HG03378 (cell line): ENCODE data around the gene CELA2B.
"Not testable (repeated sequence)": the region's sequence is repeated elsewhere in the genome, so short reads cannot be mapped to it uniquely, and the experiment has no call there.

Source experiments
- ATAC-seq: cut with Tn5 transposase; IDR thresholded peaks from one replicate; pipeline ENCODE4 v1.9.1; 2021; ENCODE audit warnings: mild to moderate bottlenecking, moderate library complexity; ENCODE audit not compliant: unreplicated experiment

The CELA2B gene

DNA sequence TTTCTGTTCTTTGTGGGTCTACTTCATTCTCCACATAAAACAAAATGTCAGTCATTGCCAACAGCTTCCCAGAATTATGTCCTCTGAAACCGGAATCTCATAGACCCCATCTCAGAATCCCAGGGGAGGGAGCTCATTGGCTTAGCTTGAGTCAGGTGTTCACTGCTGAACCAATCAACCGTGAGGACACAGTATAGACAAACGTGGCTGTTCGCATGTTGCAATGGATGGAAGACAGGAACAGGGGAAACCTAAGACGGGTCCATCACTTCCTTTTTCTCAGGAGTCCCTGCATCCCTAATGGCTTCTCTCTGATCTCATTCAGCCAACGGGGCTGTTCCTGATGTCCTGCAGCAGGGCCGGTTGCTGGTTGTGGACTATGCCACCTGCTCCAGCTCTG, 10.2 kb upstream of the CELA2B start:
- no peak for ATAC-seq

DNA sequence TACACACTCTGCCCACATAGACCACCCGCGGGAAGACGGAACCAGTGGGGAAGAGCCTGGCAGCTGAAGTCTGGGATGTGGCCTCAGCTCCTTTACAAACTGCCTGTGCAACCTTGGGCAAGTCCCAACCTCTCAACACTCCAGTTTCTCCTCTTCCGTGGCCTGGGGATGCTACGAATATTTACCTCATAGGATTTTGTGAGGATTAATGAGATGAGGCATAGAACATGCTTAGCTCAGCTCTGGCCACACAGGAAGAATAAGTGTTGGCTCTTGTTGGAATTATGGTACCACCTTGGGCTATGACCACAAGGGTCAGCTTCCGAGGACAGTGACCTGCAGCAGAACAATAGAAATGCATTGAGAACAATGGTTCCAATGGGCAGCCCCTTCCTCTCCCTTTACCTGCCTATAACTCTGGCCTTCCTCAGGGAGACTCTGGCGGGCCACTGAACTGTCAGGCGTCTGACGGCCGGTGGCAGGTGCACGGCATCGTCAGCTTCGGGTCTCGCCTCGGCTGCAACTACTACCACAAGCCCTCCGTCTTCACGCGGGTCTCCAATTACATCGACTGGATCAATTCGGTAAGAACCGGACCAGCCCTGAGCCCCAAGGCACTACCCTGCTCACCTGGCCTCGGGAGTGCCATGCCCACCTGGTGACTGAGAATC, 8.8 kb upstream of the CELA2B start:
- ATAC-seq, result not testable (repeated sequence)

DNA sequence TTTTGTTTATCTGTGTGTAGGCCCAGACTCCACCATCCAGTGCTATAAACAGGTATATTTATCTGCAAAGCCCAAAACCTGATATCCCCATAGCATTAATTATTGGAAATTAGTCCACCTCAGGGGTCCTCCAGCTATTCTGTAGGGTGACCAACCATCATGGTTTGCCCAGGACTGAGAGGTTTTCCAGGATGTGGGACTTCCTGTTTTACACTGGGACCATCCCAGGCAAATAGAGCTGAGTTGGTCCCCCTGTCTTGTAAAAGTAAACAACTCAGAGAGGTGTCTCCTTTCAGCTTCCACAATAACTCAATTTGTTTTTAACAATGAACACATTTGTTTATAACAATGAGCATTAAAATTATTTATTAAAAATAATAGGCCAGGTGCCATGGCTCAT, 7.8 kb upstream of the CELA2B start:
- no peak for ATAC-seq

DNA sequence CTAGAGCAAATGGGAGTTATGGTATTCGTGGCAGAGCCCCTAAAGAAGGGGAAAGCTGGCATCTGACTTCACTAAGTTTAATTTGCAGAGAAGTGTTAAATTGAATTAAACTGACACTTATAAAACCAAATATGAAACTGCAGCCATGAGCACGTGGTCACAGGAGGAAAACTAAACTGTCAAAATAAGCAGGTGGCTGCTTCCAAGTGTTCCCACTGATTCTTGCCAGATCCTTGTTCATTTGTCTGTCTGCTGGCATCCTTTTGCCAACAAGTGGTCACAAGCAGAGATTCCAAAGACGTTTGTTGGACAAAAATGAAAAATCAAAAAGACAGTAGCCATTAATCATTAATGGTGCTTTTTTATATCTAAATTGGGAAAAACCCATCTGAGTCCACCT, 6.5 kb upstream of the CELA2B start:
- ATAC-seq, result no peak

DNA sequence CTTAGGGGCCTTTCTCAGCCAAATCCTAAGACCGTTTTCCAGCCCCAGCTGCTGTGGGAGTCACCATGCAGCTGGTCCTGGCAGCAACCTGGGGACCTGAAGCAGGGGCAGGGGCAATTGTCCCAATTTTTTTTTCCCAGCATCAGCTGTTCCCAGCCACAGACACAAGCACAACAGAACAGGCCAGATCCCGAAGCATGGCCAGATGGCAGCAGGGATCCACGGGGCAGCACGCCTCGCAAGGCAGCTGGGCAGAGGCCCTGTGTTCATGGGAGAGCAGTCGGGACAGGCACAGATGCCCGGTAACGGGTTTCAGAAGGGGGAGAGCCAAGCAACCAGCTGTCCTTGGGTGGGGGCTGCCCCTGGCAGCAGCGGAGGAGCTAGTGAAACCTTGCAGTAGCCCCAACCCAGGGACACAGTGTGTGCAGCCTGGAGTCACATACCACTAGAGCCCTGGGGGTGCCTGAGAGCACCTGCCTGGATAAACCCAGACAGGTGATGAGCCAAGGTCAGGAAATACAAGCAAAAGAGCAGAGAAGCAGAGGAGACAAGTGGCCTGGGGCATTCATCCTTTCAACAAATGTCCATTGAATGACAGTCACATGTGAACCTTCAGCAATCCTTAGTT, 6.0 kb upstream of the CELA2B start:
- ATAC-seq, result not testable (repeated sequence)

DNA sequence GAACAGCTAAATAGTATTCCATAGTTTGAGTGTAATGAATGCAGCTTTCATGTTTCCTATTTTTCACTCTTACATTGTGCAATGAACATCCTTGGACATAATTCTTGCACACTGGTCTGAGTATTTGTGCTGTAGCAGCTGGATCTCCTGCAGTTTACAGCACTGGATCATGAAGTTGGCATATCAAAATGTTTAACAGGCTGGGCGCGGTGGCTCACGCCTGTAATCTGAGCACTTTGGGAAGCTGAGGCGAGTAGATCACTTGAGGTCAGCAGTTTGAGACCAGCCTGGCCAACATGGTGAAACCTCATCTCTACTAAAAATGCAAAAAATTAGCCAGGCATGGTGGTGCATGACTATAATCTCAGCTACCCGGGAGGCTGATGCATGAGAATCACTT, 4.8 kb upstream of the CELA2B start:
- not testable (repeated sequence) for ATAC-seq

DNA sequence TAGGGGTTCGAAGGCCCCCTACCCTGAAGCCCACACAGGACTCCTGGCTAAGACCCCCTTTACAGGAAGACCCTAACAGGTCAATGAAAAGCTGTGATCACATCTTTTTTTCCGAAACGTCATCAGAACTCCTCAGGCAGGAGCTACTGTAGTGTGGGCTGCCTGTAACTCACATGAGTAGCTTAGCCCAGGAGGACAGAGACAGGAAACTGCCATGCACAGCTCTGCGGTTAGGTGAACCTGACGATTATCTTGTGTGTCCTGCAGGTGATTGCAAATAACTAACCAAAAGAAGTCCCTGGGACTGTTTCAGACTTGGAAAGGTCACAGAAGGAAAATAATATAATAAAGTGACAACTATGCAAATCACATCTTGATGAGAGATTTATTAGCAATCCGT, 4.2 kb upstream of the CELA2B start:
- not testable (repeated sequence) for ATAC-seq

DNA sequence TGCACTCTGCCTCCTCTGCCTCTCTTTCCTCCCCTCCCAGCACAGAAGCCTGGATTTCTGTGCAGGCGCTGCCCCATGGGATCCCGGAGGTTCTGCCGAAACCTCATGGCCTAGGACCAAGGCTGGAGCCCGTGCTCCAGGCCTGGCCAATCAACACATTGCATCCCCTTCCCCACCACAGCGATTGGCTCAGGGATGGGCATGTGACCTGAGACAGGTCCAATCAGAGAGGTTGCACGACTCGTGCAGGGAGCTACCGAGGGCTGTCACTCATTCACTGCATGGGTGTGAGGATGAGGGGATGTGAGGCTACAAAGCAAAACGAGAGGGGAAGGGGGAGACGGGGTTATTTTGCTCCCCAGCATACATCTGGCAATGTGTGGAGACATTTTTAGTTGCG, 3.3 kb upstream of the CELA2B start:
- ATAC-seq, result no peak

DNA sequence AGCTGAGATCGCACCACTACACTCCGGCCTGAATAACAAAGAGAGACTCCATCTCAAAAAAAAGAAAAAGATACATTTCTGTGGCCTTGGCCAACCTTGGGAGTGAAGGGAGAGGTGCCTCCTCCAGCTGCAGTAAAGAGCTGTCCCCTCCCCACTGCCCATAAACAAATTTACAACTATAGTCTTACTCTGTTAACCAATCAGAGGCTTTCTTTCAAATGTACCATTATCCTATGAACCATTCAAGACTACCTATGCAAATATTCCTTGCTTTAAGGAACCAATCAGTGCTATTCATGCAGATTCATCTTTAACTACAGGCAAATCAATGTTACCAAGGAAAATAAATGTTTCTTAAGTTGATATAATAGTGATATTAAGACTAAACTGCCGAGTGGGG, 1.0 kb downstream of the CELA2B start:
- no peak for ATAC-seq

DNA sequence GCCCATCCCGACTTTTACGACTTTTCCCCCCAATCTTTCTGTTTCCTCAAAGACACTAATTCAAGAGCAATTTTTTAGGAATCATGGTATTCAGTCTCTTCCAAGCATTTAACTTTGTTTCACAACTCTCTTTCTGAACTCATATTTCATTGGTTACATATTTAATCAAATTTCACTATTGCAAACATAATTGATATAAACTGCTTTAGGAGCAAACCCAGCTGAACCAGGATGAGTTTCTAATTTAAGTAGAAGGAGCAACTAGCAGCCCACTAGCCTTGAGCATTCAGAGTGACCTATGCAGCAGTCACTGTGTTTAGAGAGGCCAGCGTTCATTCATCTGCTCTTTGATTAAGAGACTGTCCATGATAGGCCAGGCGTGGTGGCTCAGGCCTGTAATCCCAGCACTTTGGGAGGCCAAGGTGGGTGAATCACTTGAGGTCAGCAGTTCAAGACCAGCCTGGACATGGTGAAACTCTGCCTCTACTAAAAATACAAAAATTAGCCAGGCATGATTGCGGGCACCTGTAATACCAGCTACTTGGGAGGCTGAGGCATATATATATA, 1.8 kb downstream of the CELA2B start:
- no peak for ATAC-seq

DNA sequence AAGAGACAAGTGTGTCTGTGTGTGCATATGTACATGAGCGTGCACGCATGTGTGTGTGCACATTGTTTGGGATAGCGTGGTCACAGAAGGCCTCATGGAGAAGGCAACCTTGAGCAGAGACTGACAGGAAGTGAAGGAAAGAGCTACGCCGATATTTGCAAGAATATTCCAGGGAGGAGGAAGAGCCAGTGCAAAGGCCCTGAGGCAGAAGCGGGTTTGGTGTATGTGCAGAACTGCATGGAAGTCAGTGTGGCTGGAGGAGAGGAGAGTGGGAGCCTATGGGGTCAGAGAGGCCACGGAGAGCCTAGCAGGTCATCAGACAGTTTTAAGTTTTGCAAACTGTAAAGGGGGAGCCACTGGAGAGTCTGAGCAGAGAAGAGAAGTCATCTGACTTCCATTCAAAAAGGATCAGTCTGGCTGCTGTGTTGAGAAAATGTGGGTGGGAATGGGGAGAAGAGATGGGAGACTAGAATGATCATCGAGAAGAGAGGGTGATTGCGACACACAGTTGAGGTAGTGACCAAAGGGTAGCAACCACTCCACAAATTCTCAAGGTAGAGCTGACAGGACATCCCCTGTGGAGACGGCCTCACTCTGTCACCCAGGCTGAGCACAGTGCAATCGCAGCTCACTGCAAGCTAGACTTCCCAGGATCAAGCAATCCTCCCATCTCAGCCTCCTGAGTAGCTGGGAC, 3.9 kb downstream of the CELA2B start:
- no peak for ATAC-seq

DNA sequence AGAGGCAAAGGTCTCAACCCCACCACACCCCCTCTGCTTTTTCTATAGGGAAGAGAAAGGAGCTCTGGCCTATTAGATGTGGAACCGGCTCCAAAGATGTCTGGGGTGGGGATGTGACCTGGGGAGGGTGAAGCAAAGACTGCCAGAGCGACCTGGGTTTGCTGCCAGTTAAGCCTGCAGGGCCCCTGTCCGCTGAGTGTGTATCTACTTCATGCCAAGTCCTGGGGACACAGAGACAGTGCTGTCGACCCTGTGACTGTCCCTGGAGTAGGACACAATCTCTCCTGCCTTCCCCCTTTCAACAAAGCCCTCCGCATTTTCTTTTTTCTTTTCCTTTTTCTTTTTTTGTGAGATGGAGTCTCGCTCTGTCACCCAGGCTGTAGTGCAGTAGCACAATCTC, 6.6 kb downstream of the CELA2B start:
- ATAC-seq, result not testable (repeated sequence)

DNA sequence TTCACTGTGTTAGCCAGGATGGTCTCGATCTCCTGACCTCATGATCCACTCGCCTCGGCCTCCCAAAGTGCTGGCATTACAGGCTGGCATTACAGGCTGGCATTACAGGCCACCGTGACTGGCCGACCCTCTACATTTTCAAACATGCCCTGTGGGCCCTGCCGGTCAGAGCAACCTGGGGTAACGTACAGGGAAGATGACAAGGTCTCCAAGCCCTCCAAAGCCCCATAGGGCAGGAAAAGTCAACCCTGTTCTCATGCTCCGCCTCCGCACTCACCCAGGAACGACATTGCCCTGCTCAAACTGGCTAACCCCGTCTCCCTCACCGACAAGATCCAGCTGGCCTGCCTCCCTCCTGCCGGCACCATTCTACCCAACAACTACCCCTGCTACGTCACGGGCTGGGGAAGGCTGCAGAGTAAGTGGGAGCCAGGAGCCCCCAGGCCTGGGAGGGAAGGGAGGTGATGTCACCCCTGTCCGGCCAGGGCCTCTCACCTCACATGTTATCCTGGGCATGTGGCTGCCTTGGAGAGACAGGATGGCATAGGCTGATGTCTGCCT, 7.2 kb downstream of the CELA2B start:
- ATAC-seq, result not testable (repeated sequence)

DNA sequence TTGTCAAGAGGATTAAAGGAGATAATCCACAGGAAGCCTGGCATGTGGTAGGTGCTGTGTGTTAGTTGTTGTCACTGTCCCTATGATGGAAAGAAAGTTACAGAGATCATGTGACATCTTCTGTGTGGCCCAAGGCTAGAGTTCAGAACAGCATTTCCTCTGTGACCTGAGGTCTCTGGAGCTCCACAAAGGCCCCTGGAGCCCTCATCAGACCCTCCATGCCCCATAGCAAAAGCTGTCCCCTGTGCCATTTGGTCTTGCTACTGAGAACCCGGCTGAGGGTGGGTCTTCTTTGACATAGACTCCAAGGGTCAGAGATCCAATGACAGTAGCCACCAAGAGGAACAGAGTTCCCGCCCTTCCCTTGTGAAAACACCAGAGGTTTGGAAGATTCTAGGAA, 8.1 kb downstream of the CELA2B start:
- no peak for ATAC-seq

DNA sequence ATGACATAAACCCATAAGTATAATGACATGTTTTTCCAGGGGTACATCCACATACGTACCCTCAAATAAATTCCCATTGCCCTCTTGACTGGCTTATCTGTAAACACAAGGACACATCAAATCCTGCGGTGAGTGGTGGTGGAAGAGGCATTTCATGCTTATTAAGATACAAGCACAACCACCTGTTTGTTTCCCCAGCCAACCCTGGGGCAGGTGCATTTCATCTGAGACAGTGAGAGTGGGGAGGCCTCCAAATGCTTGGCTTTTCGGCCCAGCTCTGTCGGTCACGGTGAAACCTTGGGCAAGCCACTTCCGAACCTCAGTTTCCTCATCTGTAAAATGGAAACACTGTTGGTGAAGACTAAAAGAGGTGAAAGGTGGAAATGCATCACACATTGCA, 8.5 kb downstream of the CELA2B start:
- ATAC-seq, result not testable (repeated sequence)

DNA sequence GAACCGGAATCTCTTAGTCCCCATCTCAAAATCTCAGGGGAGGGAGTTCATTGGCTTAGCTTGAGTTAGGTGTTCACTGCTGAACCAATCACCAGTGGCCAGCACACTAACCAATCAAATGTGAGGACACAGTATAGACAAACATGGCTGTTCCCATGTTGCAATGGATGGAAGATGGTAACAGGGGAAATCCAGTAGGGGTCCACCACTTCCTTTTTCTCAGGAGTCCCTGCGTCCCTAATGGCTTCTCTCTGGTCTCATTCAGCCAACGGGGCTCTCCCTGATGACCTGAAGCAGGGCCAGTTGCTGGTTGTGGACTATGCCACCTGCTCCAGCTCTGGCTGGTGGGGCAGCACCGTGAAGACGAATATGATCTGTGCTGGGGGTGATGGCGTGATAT, 9.7 kb downstream of the CELA2B start:
- ATAC-seq, result no peak

DNA sequence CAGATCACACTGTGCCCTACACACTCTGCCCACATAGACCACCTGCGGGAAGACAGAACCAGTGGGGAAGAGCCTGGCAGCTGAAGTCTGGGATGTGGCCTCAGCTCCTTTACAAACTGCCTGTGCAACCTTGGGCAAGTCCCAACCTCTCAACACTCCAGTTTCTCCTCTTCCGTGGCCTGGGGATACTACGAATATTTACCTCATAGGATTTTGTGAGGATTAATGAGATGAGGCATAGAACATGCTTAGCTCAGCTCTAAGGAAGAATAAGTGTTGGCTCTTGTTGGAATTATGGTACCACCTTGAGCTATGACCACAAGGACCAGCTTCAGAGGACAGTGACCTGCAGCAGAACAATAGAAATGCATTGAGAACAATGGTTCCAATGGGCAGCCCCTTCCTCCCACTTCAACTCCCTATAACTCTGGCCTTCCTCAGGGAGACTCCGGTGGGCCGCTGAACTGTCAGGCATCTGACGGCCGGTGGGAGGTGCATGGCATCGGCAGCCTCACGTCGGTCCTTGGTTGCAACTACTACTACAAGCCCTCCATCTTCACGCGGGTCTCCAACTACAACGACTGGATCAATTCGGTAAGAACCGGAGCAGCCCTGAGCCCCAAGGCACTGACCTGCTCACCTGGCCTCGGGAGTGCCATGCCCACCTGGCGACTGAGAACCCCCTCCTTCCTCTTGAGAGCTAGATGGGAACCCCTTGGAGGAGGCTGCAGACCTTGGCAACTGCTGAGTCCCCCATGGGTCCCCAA, 11.1 kb downstream of the CELA2B start:
- not testable (repeated sequence) for ATAC-seq

DNA sequence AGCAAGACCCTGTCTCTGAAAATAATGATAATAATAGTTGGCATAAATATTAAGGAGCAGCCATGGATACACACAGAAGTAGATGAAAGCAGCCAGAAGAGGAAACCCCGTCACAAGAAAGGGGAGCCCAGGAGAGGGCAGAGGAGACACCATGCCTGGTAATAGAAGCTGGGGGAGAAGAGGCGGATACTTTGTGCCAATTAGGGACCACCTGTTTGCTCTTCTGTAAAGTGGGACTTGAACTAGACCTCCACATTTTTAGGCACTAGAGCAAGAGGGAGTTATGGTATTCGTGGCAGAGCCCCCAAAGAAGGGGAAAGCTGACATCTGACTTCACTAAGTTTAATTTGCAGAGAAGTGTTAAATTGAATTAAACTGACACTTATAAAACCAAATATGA, 12.5 kb downstream of the CELA2B start:
- no peak for ATAC-seq

DNA sequence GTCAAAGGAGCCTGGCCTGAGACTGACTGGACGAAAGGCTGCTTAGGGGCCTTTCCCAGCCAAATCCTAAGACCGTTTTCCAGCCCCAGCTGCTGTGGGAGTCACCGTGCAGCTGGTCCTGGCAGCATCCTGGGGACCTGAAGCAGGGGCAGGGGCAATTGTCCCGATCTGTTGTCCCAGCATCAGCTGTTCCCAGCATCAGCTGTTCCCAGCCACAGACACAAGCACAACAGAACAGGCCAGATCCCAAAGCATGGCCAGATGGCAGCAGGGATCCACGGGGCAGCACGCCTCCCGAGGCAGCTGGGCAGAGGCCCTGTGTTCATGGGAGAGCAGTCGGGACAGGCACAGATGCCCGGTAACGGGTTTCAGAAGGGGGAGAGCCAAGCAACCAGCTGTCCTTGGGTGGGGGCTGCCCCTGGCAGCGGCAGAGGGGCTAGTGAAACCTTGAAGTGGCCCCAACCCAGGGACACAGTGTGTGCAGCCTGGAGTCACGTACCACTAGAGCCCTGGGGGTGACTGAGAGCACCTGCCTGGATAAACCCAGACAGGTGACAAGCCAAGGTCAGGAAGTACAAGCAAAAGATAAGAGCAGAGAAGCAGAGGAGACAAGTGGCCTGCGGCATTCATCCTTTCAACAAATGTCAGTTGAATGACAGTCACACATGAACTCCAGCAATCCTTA, 13.3 kb downstream of the CELA2B start:
- no peak for ATAC-seq

DNA sequence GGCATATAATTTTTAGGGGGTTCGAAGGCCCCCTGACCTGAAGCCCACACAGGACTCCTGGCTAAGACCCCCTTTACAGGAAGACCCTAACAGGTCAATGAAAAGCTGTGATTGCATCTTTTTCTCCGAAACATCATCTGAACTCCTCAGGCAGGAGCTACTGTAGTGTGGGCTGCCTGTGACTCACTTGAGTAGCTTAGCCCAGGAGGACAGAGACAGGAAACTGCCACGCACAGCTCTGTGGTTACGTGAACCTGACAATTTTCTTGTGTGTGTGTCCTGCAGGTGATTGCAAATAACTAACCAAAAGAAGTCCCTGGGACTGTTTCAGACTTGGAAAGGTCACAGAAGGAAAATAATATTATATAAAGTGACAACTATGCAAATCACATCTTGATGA, 15.1 kb downstream of the CELA2B start:
- ATAC-seq, result not testable (repeated sequence)
